C4-2B (cell line): ENCODE measurements around the gene DCHS2.
A peak's percentile ranks its signal among the peaks of the same experiment; 100 is the strongest.

Experiments
- H3K27ac ChIP-seq: fragments of 450-650 bp; 2 replicates; pipeline ENCODE4 v1.5.1; 2017
- CTCF ChIP-seq: fragments of 450-650 bp; conservative IDR thresholded peaks from 2 replicates; pipeline ENCODE4 v1.5.1; 2017; ENCODE audit warnings: mild to moderate bottlenecking
- ZFX ChIP-seq: fragments of 450-650 bp; IDR thresholded peaks from 2 replicates; pipeline ENCODE4 v1.6.1; 2017

Gene DCHS2

GRCh38 chr4:154319736-154320135 is 171.9 kb downstream of the DCHS2 start:
- H3K27ac ChIP-seq, result no peak overlapping the region
- TF ChIP-seq CTCF (no peak), ZFX (no peak)

- H3K27ac ChIP-seq, result no peak overlapping the region
- TF ChIP-seq ZFX, result no peak
- TF ChIP-seq CTCF, result no peak
These were observed 174.2 kb downstream of the DCHS2 start for GRCh38 chr4:154317201-154317999.

GRCh38 chr4:154315741-154316140 is 175.9 kb downstream of the DCHS2 start:
- no peak for TF ChIP-seq ZFX
- TF ChIP-seq CTCF, result no peak
- H3K27ac ChIP-seq, result no peak overlapping the region

- TF ChIP-seq ZFX (no peak), CTCF (peak; percentile 43)
These were observed 177.4 kb downstream of the DCHS2 start for GRCh38 chr4:154314248-154314647.

GRCh38 chr4:154313004-154313585 is 178.5 kb downstream of the DCHS2 start:
- H3K27ac ChIP-seq, result no peak overlapping the region
- no peak for TF ChIP-seq CTCF
- TF ChIP-seq ZFX, result no peak

More at GRCh38 chr4:154314248-154314647, 177.4 kb downstream of the DCHS2 start:
- H3K27ac ChIP-seq, result no peak overlapping the region

- TF ChIP-seq ZFX (no peak), CTCF (no peak)
These were observed 179.4 kb downstream of the DCHS2 start for GRCh38 chr4:154312246-154312645.

GRCh38 chr4:154310578-154310977 is 181.0 kb downstream of the DCHS2 start:
- H3K27ac ChIP-seq, result no peak overlapping the region
- no peak for TF ChIP-seq ZFX
- no peak for TF ChIP-seq CTCF

More at GRCh38 chr4:154312246-154312645, 179.4 kb downstream of the DCHS2 start:
- H3K27ac ChIP-seq, result no peak overlapping the region
